ENCODE measurements around the gene KIF26A. TPM values are rescaled to one million over a fixed set of nuclear protein-coding genes. Genes with fewer than 3 reads are reported as not detected.

Gene KIF26A
- total RNA-seq, 4 donors from 2014 or later = 2.1 to 6.1 (median 4.6) TPM

- H3K36me3 ChIP-seq = no peaks in the 10 kb centered on the region
- 87% methylated on average over 9 of the region's 13 CpGs for WGBS
- DNase-seq (ENCODE audit: low spot score in 2 of 2) = no peak
These were observed 62.7 kb downstream of the KIF26A start for GRCh38 chr14:104201063-104201462.

GRCh38 chr14:104201496-104201895 is 63.1 kb downstream of the KIF26A start:
- H3K4me3 ChIP-seq = no peak overlapping the region
- peaks cover 45% of the 10 kb centered on the region for H3K27me3 ChIP-seq
- WGBS = 92% methylated on average over 4 of the region's 9 CpGs
- no peaks in the 10 kb centered on the region for H3K9me3 ChIP-seq
- peaks cover 9% of the 10 kb centered on the region for H3K4me1 ChIP-seq
- no peaks in the 10 kb centered on the region for H3K36me3 ChIP-seq
- no peak for DNase-seq (ENCODE audit: low spot score in 2 of 2)
- TF ChIP-seq EP300 (IDR thresholded peaks at IDR 0.05) = no peak
- no peak for TF ChIP-seq CTCF (IDR thresholded peaks at IDR 0.05)
- TF ChIP-seq POLR2AphosphoS5 (IDR thresholded peaks at IDR 0.05) = no peak
- no peak for TF ChIP-seq POLR2A (IDR thresholded peaks at IDR 0.05)
- H3K27ac ChIP-seq = no peak overlapping the region

More at GRCh38 chr14:104201063-104201462, 62.7 kb downstream of the KIF26A start:
- Histone ChIP-seq H3K27ac (no peak overlapping the region), H3K27me3 (peaks cover 49% of the 10 kb centered on the region), H3K9me3 (no peaks in the 10 kb centered on the region), H3K4me1 (peaks cover 13% of the 10 kb centered on the region), H3K4me3 (no peak overlapping the region)
- no peak for TF ChIP-seq EP300 (IDR thresholded peaks at IDR 0.05)
- TF ChIP-seq POLR2A (IDR thresholded peaks at IDR 0.05) = no peak
- TF ChIP-seq POLR2AphosphoS5 (IDR thresholded peaks at IDR 0.05) = no peak
- no peak for TF ChIP-seq CTCF (IDR thresholded peaks at IDR 0.05)

- DNase-seq (ENCODE audit: low spot score in 2 of 2) = no peak
- Histone ChIP-seq H3K4me1 (peaks cover 5% of the 10 kb centered on the region), H3K27ac (no peak overlapping the region), H3K9me3 (no peaks in the 10 kb centered on the region), H3K27me3 (peaks cover 45% of the 10 kb centered on the region), H3K4me3 (no peak overlapping the region), H3K36me3 (no peaks in the 10 kb centered on the region)
- TF ChIP-seq EP300 (IDR thresholded peaks at IDR 0.05) (no peak), POLR2A (IDR thresholded peaks at IDR 0.05) (no peak), CTCF (IDR thresholded peaks at IDR 0.05) (no peak), POLR2AphosphoS5 (IDR thresholded peaks at IDR 0.05) (no peak)
- WGBS = 27% methylated on average over 10 of the region's 27 CpGs
These were observed 64.1 kb downstream of the KIF26A start for GRCh38 chr14:104202259-104203070.

- WGBS = 68% methylated on average over 8 of the region's 8 CpGs
- Histone ChIP-seq H3K36me3 (no peaks in the 10 kb centered on the region), H3K9me3 (no peaks in the 10 kb centered on the region), H3K27me3 (peaks cover 42% of the 10 kb centered on the region), H3K4me1 (peaks cover 5% of the 10 kb centered on the region), H3K4me3 (no peak overlapping the region), H3K27ac (no peak overlapping the region)
- TF ChIP-seq CTCF (IDR thresholded peaks at IDR 0.05) (no peak), EP300 (IDR thresholded peaks at IDR 0.05) (no peak), POLR2A (IDR thresholded peaks at IDR 0.05) (no peak), POLR2AphosphoS5 (IDR thresholded peaks at IDR 0.05) (no peak)
- DNase-seq (ENCODE audit: low spot score in 2 of 2) = no peak
These were observed 64.7 kb downstream of the KIF26A start for GRCh38 chr14:104203071-104203425.

GRCh38 chr14:104204660-104205149 is 66.3 kb downstream of the KIF26A start:
- TF ChIP-seq POLR2A (IDR thresholded peaks at IDR 0.05) (no peak), POLR2AphosphoS5 (IDR thresholded peaks at IDR 0.05) (no peak), CTCF (IDR thresholded peaks at IDR 0.05) (no peak), EP300 (IDR thresholded peaks at IDR 0.05) (no peak)
- WGBS = 98% methylated on average over 2 of the region's 2 CpGs
- H3K9me3 ChIP-seq = no peaks in the 10 kb centered on the region
- H3K4me1 ChIP-seq = peaks cover 5% of the 10 kb centered on the region
- peaks cover 31% of the 10 kb centered on the region for H3K27me3 ChIP-seq
- no peaks in the 10 kb centered on the region for H3K36me3 ChIP-seq
- no peak overlapping the region for H3K4me3 ChIP-seq
- no peak overlapping the region for H3K27ac ChIP-seq
- DNase-seq (ENCODE audit: low spot score in 2 of 2) = no peak
